SH-SY5Y (cell line): ENCODE measurements around the gene PTPRD.

ENCODE experiments used
- GATA2 ChIP-seq: IDR thresholded peaks from 2 replicates; pipeline ENCODE4 v1.6.1; 2011; ENCODE audit warnings: mild to moderate bottlenecking, low read depth, low read length
- GATA3 ChIP-seq: IDR thresholded peaks from 2 replicates; pipeline ENCODE4 v1.6.1; 2011; ENCODE audit warnings: low read depth, mild to moderate bottlenecking, low read length, moderate library complexity

GRCh38 chr9:8766096-8766495 is 1846.7 kb downstream of the PTPRD start:
- TF ChIP-seq GATA2 (no peak), GATA3 (no peak)
